Nephron (organoid): Measurements from ENCODE around the gene TRAIP.
"Not testable (repeated sequence)": the region's sequence is repeated elsewhere in the genome, so short reads cannot be mapped to it uniquely, and the experiment has no call there.

Experiments
- H3K27ac Mint-ChIP-seq, 3 experiments: 2 replicates each; pipeline ENCODE4 v1.8.0; 2020; ENCODE audit warnings: mixed read lengths in 3 of 3, mild to moderate bottlenecking in 2 of 3, moderate library complexity in 1 of 3
- H3K27me3 Mint-ChIP-seq: 2 replicates; pipeline ENCODE4 v1.8.0; 2021; ENCODE audit warnings: low read depth, mild to moderate bottlenecking, moderate library complexity, mixed read lengths
- H3K36me3 Mint-ChIP-seq: 2 replicates; pipeline ENCODE4 v1.8.0; 2020; ENCODE audit warnings: low read depth, mixed read lengths
- H3K4me1 Mint-ChIP-seq: 2 replicates; pipeline ENCODE4 v1.8.0; 2020; ENCODE audit warnings: mixed read lengths
- H3K4me3 Mint-ChIP-seq, 3 experiments: 2 replicates each; pipeline ENCODE4 v1.8.0; 2020; ENCODE audit warnings: mild to moderate bottlenecking in 3 of 3, mixed read lengths in 3 of 3, moderate library complexity in 2 of 3
- H3K9me3 Mint-ChIP-seq: 2 replicates; pipeline ENCODE4 v1.8.0; 2020; ENCODE audit warnings: mixed read lengths
- CTCF ChIP-seq, 3 experiments: fragments of 200-600 bp; sonication (generic); IDR thresholded peaks; one replicate each; pipeline ENCODE4 v1.5.0; 2021; ENCODE audit warnings: antibody characterized with exemption in 3 of 3; ENCODE audit not compliant: unreplicated experiment in 3 of 3

Gene TRAIP, protein sequence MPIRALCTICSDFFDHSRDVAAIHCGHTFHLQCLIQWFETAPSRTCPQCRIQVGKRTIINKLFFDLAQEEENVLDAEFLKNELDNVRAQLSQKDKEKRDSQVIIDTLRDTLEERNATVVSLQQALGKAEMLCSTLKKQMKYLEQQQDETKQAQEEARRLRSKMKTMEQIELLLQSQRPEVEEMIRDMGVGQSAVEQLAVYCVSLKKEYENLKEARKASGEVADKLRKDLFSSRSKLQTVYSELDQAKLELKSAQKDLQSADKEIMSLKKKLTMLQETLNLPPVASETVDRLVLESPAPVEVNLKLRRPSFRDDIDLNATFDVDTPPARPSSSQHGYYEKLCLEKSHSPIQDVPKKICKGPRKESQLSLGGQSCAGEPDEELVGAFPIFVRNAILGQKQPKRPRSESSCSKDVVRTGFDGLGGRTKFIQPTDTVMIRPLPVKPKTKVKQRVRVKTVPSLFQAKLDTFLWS

GRCh38 chr3:49856181-49857005 lies at the start of gene TRAIP:
Gene TRAIP, minus strand, starts transcription at chr3:49856564. Its CDS starts 111 bp downstream, at chr3:49856453.
- H3K36me3 Mint-ChIP-seq: no peaks in the 10 kb centered on the region
- peaks cover 9% of the 10 kb centered on the region for H3K4me1 Mint-ChIP-seq
- H3K9me3 Mint-ChIP-seq: no peaks in the 10 kb centered on the region
- peak within 1 kb of the TSS; percentile 62 to 86 (median 83) for H3K27ac Mint-ChIP-seq
- no peaks in the 10 kb centered on the region for H3K27me3 Mint-ChIP-seq
- no peak for TF ChIP-seq CTCF (IDR thresholded peaks at IDR 0.05; ENCODE audit: unreplicated experiment in 3 of 3)
- peak within 1 kb of the TSS; percentile 89 to 94 (median 90) for H3K4me3 Mint-ChIP-seq

DNA sequence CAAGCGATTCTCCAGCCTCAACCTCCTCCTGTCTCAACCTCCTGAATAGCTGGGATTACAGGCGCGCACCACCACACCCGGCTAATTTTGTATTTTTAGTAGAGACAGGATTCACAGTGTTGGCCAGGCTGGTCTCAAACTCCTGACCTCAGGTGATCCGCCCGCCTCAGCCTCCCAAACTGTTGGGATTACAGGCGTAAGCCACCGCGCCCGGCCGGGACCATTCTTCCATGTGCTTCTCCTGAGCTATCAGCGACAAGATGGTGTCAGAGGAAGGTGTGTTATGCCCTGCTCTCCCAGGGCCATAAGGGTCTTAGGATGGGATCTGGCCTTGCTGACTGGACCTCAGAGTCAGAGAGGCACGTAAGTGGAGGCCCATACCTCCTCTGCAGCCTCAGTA lies 48.1 kb upstream of the TRAIP start:
- not testable (repeated sequence) for H3K36me3 Mint-ChIP-seq, H3K9me3 Mint-ChIP-seq, H3K4me3 Mint-ChIP-seq, H3K27ac Mint-ChIP-seq, H3K27me3 Mint-ChIP-seq
- H3K4me1 Mint-ChIP-seq: peaks cover 11% of the 10 kb centered on the region

- Mint-ChIP-seq H3K27ac (peak within 1 kb of the TSS in 1 of 3 experiments; percentile 52), H3K9me3 (no peaks in the 10 kb centered on the region), H3K4me1 (peaks cover 11% of the 10 kb centered on the region), H3K4me3 (peak within 1 kb of the TSS; percentile 56 to 71 (median 62)), H3K27me3 (no peaks in the 10 kb centered on the region), H3K36me3 (no peaks in the 10 kb centered on the region)
- TF ChIP-seq CTCF (IDR thresholded peaks at IDR 0.05; ENCODE audit: unreplicated experiment in 3 of 3): no peak
These were observed 47.4 kb upstream of the TRAIP start, which contains the start of gene MST1R for GRCh38 chr3:49903451-49904424. Gene MST1R, minus strand, starts transcription at chr3:49903873. Its CDS starts 264 bp downstream, at chr3:49903609.

DNA sequence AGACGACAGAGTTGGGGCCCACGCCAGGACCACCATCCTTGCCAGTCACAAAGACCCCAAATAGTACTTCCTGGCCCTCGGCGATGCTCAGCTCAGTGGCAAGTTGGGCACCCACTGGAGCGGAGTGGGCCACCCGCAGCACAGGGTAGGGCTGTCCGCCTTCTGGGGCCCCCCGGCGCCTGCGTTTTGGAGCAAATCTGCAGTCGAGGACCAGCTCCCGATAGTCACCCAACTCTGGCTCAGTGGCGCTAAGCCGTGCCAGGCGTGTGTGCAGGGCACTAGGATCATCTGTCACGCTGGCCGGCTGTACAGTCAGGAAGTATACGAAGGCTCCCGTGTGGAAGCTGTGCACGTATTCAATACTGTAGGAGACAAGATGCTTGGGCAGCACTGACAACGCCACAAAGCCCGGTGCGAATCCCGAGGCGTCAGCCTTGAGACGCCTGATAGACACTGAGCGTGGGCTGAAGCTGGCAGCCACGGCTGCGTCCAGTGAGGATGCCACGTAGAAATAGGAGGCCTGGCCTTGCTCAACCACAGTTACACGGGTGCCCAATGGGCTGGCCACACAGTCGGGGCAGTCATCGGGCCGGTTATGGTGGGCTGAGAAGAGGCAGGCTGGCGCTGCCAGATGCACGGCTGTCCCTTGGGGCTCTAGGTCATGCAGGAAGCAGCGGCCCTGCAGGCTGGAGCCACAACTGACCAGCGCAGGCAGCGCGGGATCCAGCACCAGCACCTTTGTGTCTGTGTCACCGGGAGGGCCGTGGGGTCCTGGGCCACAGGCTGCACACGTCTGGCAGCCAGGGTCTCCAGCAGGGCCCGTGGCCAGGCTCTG lies 46.4 kb upstream of the TRAIP start:
- H3K4me1 Mint-ChIP-seq: peaks cover 11% of the 10 kb centered on the region
- TF ChIP-seq CTCF (IDR thresholded peaks at IDR 0.05; ENCODE audit: unreplicated experiment in 3 of 3): no peak
- H3K27ac Mint-ChIP-seq: no peak overlapping the region
- no peaks in the 10 kb centered on the region for H3K27me3 Mint-ChIP-seq
- no peaks in the 10 kb centered on the region for H3K36me3 Mint-ChIP-seq
- no peak overlapping the region for H3K4me3 Mint-ChIP-seq
- H3K9me3 Mint-ChIP-seq: no peaks in the 10 kb centered on the region

- Mint-ChIP-seq H3K9me3 (no peaks in the 10 kb centered on the region), H3K27ac (peak overlapping the region in 1 of 3 experiments; percentile 79), H3K27me3 (no peaks in the 10 kb centered on the region), H3K4me3 (no peak overlapping the region), H3K4me1 (peaks cover 11% of the 10 kb centered on the region), H3K36me3 (no peaks in the 10 kb centered on the region)
- TF ChIP-seq CTCF (IDR thresholded peaks at IDR 0.05; ENCODE audit: unreplicated experiment in 3 of 3): no peak
These were observed 45.3 kb upstream of the TRAIP start for GRCh38 chr3:49901366-49902339.
